Measurements from ENCODE around the gene GFPT2.

DNA sequence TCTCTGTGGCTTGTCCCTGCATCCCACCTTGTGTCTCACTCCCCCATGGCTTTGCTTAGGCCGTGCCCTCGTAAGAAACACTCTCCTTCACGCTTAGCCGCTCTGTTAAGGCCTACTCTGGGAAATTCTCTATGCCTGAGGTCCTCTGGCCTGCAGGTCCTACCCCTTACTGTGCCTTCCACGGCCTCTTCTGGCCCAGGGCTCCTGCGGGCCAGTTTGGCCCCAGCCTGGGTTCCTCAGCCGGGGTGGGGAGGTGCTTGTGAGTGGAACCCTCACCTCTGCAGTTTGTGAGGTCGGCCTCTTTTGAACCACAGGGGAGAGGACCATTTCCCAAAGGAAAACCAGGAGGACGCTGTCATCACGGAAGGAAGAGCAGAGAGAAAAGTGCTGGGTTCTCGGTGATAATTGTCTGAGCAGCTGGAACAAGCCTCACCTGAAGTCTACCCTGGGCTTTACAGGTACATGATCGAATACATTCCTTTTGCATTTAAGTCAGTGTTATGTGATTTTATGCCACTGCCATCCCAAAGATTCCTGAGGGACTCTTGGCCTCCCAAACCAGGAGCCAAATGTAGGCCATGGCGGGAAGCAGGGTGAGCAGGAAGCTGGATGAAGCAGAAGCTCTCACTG is 28.8 kb upstream of the GFPT2 start:
- TF ChIP-seq, protein P1, sequence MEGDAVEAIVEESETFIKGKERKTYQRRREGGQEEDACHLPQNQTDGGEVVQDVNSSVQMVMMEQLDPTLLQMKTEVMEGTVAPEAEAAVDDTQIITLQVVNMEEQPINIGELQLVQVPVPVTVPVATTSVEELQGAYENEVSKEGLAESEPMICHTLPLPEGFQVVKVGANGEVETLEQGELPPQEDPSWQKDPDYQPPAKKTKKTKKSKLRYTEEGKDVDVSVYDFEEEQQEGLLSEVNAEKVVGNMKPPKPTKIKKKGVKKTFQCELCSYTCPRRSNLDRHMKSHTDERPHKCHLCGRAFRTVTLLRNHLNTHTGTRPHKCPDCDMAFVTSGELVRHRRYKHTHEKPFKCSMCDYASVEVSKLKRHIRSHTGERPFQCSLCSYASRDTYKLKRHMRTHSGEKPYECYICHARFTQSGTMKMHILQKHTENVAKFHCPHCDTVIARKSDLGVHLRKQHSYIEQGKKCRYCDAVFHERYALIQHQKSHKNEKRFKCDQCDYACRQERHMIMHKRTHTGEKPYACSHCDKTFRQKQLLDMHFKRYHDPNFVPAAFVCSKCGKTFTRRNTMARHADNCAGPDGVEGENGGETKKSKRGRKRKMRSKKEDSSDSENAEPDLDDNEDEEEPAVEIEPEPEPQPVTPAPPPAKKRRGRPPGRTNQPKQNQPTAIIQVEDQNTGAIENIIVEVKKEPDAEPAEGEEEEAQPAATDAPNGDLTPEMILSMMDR (IDR thresholded peaks at IDR 0.05): no peak
- no peak for TF ChIP-seq POLR2A (IDR thresholded peaks at IDR 0.05)
